Left ventricle myocardium inferior (tissue), 1 donor: Measurements from ENCODE around the gene ZMIZ1. TPM values are rescaled to one million over a fixed set of nuclear protein-coding genes. Genes with fewer than 3 reads are reported as not detected.

Experiments used
- DNase-seq: peaks from one replicate; pipeline ENCODE4 v3.0.0-alpha.2; 2020
- H3K27ac ChIP-seq: fragments of 200-600 bp; replicated peaks from 2 replicates; pipeline ENCODE4 v1.8.0; 2021
- H3K27me3 ChIP-seq: fragments of 200-600 bp; 2 replicates; pipeline ENCODE4 v1.8.0; 2021; ENCODE audit warnings: low read depth
- H3K36me3 ChIP-seq: fragments of 200-600 bp; 2 replicates; pipeline ENCODE4 v1.8.0; 2021
- H3K4me1 ChIP-seq: fragments of 200-600 bp; 2 replicates; pipeline ENCODE4 v1.8.0; 2021
- H3K4me3 ChIP-seq: fragments of 200-600 bp; 2 replicates; pipeline ENCODE4 v1.8.0; 2021; ENCODE audit warnings: mild to moderate bottlenecking, moderate library complexity
- H3K9me3 ChIP-seq: fragments of 200-600 bp; replicated peaks from 2 replicates; pipeline ENCODE4 v1.8.0; 2021
- intact Hi-C: fragments of 100-400 bp; cut with micrococcal nuclease; formaldehyde crosslinking; loops from one replicate; pipeline ENCODE4 v1.11.0; 2022
- total RNA-seq: library from RNA; stranded (reverse); fragmentation: NEBNext Ultra II Directional; extraction: Animal tissue kit (Norgen Biotek cat#: 25700); gene quantifications from one replicate; pipeline ENCODE4 v1.2.1, GENCODE V29; 2021
- TF ChIP-seq, protein P1 (sequence below): fragments of 200-600 bp; IDR thresholded peaks from 2 replicates; pipeline ENCODE4 v1.8.0; 2021; ENCODE audit warnings: antibody characterized with exemption, mild to moderate bottlenecking, borderline replicate concordance
- donor health status: DM: no; HTN: yes; CAD: no; lungs with severe emphysema.

ZMIZ1 gene
- total RNA-seq, 1 donor from 2014 or later = 55.9 TPM

DNA sequence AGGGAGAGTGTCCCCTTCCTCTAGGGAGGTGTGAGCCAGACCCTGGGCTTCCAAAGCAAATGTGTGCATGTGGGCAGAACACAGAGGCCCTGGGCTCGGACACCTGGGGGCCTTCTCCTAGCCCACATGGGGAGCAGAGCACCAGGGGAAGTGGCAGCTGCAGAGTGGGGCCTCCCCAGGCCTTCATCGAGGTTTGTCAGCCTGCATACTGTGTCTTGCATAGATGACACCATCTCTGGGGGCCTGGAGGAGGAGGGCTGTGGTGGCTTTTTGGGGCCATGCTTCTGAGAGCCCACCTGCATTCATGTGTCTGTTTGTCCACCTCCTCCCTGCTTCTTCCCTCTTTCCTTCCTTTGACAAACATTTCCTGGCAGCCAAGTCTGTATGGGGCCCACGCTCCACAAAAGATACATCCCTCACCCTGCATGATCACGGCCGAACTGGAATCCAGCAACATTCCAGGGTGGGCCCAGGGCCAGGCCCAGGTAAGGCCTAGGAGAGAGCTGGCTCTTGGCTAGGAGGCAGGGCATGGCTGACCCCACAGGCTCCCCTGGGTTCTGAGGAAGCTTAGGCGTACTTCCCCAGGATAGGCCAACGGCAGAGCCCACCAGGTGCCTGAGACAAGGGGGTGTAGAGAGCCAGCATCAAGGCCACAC is 79.2 kb downstream of the ZMIZ1 start:
- H3K4me3 ChIP-seq = peak overlapping the region; percentile 37
- no peak for DNase-seq
- peaks cover 10% of the 10 kb centered on the region for H3K36me3 ChIP-seq
- TF ChIP-seq, protein P1, sequence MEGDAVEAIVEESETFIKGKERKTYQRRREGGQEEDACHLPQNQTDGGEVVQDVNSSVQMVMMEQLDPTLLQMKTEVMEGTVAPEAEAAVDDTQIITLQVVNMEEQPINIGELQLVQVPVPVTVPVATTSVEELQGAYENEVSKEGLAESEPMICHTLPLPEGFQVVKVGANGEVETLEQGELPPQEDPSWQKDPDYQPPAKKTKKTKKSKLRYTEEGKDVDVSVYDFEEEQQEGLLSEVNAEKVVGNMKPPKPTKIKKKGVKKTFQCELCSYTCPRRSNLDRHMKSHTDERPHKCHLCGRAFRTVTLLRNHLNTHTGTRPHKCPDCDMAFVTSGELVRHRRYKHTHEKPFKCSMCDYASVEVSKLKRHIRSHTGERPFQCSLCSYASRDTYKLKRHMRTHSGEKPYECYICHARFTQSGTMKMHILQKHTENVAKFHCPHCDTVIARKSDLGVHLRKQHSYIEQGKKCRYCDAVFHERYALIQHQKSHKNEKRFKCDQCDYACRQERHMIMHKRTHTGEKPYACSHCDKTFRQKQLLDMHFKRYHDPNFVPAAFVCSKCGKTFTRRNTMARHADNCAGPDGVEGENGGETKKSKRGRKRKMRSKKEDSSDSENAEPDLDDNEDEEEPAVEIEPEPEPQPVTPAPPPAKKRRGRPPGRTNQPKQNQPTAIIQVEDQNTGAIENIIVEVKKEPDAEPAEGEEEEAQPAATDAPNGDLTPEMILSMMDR = no peak
- intact Hi-C loops = loop anchor here (5.0 kb wide), 1 partner anchor 76 kb away; no protein-coding TSS in a partner anchor
- H3K27me3 ChIP-seq = no peaks in the 10 kb centered on the region
- H3K9me3 ChIP-seq = no peaks in the 10 kb centered on the region
- peak overlapping the region; percentile 99 for H3K27ac ChIP-seq
- peaks cover 100% of the 10 kb centered on the region for H3K4me1 ChIP-seq

DNA sequence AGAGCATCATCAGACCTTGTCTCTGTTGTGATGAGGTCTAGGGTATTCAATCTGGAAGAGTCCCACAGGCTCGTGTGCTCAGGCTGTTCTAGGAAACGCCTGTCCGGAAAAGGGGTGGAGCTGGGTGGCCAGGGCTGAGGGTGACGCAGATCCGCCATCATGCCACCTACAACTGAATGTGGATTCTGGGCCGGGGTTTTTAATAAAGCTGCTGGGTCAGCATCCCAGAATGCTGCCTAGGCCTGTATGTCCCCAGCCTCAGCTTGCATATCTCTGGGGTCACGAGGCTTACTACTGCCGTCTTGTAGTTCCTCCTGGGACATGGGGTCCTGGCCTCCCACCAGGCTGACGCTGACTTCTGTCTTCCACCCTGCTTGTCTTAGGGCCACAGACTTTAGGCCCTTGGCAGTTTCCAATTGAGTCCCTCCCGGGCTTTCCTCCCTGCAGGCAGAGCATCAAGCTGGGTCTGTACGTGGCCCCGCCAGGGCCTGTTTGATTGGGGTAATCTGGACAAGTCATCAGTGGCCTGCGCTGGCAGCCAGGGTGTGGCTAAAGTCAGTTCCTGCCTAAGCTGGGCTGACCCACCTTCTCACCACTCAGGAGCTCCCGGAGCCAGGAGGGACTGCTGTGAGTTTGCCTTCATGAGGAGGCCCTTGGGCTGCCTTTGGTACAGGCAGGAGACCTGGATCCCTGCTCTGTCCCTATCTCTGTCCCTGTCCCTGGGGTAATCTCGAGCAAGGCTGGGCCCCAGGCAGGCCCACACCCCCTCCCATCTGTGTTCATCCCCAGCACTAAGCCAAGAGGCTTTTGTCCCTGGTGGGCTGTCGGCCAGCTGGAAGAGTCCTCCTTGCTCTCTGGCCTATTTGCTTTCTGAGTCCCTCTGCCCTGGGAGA is 79.9 kb downstream of the ZMIZ1 start:
- H3K27me3 ChIP-seq = no peaks in the 10 kb centered on the region
- no peaks in the 10 kb centered on the region for H3K9me3 ChIP-seq
- peaks cover 5% of the 10 kb centered on the region for H3K36me3 ChIP-seq
- TF ChIP-seq, protein P1 = no peak
- peak overlapping the region; percentile 99 for H3K27ac ChIP-seq
- H3K4me1 ChIP-seq = peaks cover 100% of the 10 kb centered on the region
- intact Hi-C loops = loop anchor here (5.0 kb wide), 1 partner anchor 76 kb away; no protein-coding TSS in a partner anchor
- H3K4me3 ChIP-seq = peak overlapping the region; percentile 37
- DNase-seq = peak; percentile 88

DNA sequence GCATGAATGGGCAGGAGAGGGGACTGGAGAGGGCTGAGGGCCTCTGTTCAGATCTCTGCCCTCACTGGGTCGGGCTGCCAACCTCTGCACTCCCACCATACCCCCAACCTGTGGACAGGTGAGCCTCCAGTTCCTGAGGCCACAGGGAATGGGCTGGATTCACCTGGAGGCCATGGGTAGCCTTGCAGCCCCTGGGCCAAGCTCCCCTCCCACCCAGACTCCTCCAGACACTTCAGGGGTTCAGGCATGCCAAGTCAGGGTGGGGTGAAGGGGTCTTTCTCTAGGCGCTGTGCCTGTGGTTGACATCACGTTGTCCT is 80.5 kb downstream of the ZMIZ1 start:
- Histone ChIP-seq H3K9me3 (no peaks in the 10 kb centered on the region), H3K4me1 (peaks cover 100% of the 10 kb centered on the region), H3K4me3 (peak overlapping the region; percentile 37), H3K27ac (peak overlapping the region; percentile 99), H3K36me3 (peaks cover 2% of the 10 kb centered on the region), H3K27me3 (no peaks in the 10 kb centered on the region)
- TF ChIP-seq, protein P1 = no peak
- intact Hi-C loops = loop anchor here (5.0 kb wide), 1 partner anchor 77 kb away; no protein-coding TSS in a partner anchor
- DNase-seq = no peak

DNA sequence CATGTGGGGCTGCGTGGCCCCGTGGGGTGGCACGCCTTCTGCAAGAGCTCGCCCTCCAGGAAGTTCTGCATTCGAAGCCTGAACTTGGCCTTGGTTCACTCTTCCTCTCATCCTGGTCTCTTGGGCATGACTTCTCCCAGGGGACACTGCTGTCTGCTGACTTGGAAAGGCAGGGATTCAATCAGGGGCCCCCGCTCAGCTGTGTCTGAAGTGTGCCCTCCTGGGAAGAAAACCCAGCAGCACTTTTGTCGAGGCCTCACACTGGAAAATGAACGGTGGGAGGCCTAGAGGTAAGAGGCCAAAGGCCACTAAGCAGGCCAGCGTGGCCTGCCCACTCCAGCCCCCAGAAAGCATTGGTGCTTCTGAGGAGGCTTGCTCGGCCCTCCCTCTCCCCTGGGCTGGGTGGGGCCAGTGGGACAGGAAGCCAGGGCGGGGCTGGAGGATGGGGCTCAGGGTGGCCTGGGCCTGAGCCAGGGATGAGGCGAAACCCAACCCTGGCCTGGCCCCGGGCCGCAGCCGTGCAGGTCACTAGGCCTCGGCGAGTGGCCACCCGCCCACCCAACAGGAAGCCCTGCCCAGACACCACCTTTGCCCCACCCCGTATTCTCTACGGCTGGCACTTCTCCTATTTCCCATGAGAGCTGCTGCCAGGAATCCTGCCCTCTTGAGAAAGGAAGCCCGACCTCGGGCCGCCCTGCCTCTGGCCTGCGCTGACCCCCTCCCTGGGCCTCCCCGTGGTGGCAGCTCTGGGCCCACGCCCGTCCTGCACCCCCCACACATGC is 81.1 kb downstream of the ZMIZ1 start:
- Histone ChIP-seq H3K4me3 (peak overlapping the region; percentile 37), H3K9me3 (no peaks in the 10 kb centered on the region), H3K4me1 (peaks cover 100% of the 10 kb centered on the region), H3K27me3 (no peaks in the 10 kb centered on the region), H3K27ac (peak overlapping the region; percentile 99), H3K36me3 (no peaks in the 10 kb centered on the region)
- DNase-seq = peak; percentile 88
- intact Hi-C loops = loop anchor here (5.0 kb wide), 1 partner anchor 78 kb away; no protein-coding TSS in a partner anchor
- TF ChIP-seq, protein P1 = no peak

DNA sequence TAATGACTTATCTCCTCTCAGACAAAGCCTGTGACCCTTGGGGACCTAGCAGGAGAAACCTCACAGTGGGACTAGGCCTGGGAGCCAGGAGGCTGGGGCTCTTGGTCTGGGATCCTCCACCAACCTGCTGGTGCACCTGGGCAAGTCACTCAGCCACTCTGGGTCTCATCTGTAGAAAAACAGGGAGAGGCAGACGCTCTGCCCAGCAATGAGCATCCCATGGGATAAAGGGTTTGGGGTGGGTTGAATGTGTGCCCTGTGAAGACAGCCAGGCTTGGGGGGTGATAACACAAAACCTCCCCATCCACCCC is 81.6 kb downstream of the ZMIZ1 start:
- TF ChIP-seq, protein P1 = no peak
- H3K4me1 ChIP-seq = peaks cover 100% of the 10 kb centered on the region
- intact Hi-C loops = no loop called here
- H3K9me3 ChIP-seq = no peaks in the 10 kb centered on the region
- H3K36me3 ChIP-seq = no peaks in the 10 kb centered on the region
- H3K27ac ChIP-seq = peak overlapping the region; percentile 99
- DNase-seq = no peak
- no peak overlapping the region for H3K4me3 ChIP-seq
- no peaks in the 10 kb centered on the region for H3K27me3 ChIP-seq
